ENCODE results near the gene ZFTA.
"Not testable (repeated sequence)": the region's sequence is repeated elsewhere in the genome, so short reads cannot be mapped to it uniquely, and the experiment has no call there.

DNA sequence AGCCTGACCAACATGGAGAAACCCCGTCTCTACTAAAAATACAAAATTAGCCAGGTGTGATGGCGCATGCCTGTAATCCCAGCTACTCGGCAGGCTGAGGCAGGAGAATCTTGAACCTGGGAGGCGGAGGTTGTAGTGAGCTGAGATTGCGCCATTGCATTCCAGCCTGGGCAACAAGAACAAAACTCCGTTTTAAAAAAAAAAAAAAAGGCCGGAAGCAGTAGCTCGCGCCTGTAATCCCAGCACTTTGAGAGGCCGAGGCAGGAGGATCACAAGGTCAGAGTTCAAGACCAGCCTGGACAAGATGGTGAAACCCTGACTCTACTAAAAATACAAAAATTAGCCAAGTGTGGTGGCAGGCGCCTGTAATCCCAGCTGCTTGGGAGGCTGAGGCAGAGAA is 41.8 kb upstream of the ZFTA start:
- TF ChIP-seq, protein P1, sequence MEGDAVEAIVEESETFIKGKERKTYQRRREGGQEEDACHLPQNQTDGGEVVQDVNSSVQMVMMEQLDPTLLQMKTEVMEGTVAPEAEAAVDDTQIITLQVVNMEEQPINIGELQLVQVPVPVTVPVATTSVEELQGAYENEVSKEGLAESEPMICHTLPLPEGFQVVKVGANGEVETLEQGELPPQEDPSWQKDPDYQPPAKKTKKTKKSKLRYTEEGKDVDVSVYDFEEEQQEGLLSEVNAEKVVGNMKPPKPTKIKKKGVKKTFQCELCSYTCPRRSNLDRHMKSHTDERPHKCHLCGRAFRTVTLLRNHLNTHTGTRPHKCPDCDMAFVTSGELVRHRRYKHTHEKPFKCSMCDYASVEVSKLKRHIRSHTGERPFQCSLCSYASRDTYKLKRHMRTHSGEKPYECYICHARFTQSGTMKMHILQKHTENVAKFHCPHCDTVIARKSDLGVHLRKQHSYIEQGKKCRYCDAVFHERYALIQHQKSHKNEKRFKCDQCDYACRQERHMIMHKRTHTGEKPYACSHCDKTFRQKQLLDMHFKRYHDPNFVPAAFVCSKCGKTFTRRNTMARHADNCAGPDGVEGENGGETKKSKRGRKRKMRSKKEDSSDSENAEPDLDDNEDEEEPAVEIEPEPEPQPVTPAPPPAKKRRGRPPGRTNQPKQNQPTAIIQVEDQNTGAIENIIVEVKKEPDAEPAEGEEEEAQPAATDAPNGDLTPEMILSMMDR (IDR thresholded peaks at IDR 0.05 in 4 of 5, conservative IDR thresholded peaks at IDR 0.05 in 1 of 5): not testable (repeated sequence)
- not testable (repeated sequence) for TF ChIP-seq POLR2A (IDR thresholded peaks at IDR 0.05)
